PC-9 (cell line): Measurements from ENCODE around the gene DNAJC2. TPM values are rescaled to one million over a fixed set of nuclear protein-coding genes. Genes with fewer than 3 reads are reported as not detected.
"Not testable (repeated sequence)": the region's sequence is repeated elsewhere in the genome, so short reads cannot be mapped to it uniquely, and the experiment has no call there.

ENCODE experiments used
- BruUV-seq: library from RNA; stranded (reverse); fragments of 400-500 nt; replicated peaks from 2 replicates; lab custom pipeline; 2021; lab: Mats Ljungman, UMichigan
- CTCF ChIA-PET: fragments of 300-600 bp; sonication (Branson Sonifier 250); formaldehyde crosslinking; loops from one replicate; lab custom pipeline; 2022; ENCODE audit warnings: antibody characterized with exemption; lab: Charles Lee
- POLR2A ChIA-PET: fragments of 300-600 bp; sonication (Branson Sonifier 250); formaldehyde crosslinking; loops from one replicate; lab custom pipeline; 2022; ENCODE audit warnings: antibody characterized with exemption; ENCODE audit not compliant: unreplicated experiment; lab: Charles Lee
- DNase-seq, 2 experiments: peaks; one replicate each; pipeline versions ENCODE4 v3.0.0 to v3.0.0-alpha.2; 2015 to 2022; ENCODE audit warnings: mixed read lengths in 1 of 2
- H2AFZ ChIP-seq: fragments of 200-600 bp; sonication (generic); 2 replicates; pipeline ENCODE4 v1.8.1; 2017; ENCODE audit warnings: antibody characterized with exemption
- H3F3A ChIP-seq: fragments of 200-600 bp; sonication (generic); 2 replicates; pipeline ENCODE4 v1.8.1; 2017; ENCODE audit warnings: antibody characterized with exemption, mild to moderate bottlenecking, low read depth; ENCODE audit not compliant: insufficient read depth
- H3K27ac ChIP-seq: fragments of 200-600 bp; sonication (generic); 2 replicates; pipeline ENCODE4 v1.6.1; 2016; ENCODE audit warnings: mixed run types
- H3K27me3 ChIP-seq: fragments of 200-600 bp; sonication (generic); 2 replicates; pipeline ENCODE4 v1.6.1; 2016; ENCODE audit warnings: low read depth, mixed run types; ENCODE audit not compliant: insufficient read depth
- H3K36me3 ChIP-seq: fragments of 200-600 bp; sonication (generic); 2 replicates; pipeline ENCODE4 v1.6.1; 2016; ENCODE audit warnings: low read depth, mixed run types
- H3K4me1 ChIP-seq: fragments of 200-600 bp; sonication (generic); replicated peaks from 2 replicates; pipeline ENCODE4 v1.6.1; 2016; ENCODE audit warnings: mixed run types; ENCODE audit not compliant: insufficient read depth
- H3K4me2 ChIP-seq: fragments of 200-600 bp; sonication (generic); 2 replicates; pipeline ENCODE4 v1.6.1; 2017; ENCODE audit warnings: mixed run types
- H3K4me3 ChIP-seq: fragments of 200-600 bp; sonication (generic); 2 replicates; pipeline ENCODE4 v1.6.1; 2016; ENCODE audit warnings: mixed run types
- H3K79me2 ChIP-seq: fragments of 200-600 bp; sonication (generic); 2 replicates; pipeline ENCODE4 v1.6.1; 2017; ENCODE audit warnings: low read depth, mixed run types
- H3K9me2 ChIP-seq: fragments of 200-600 bp; sonication (generic); 2 replicates; pipeline ENCODE4 v1.8.1; 2017; ENCODE audit warnings: mild to moderate bottlenecking; ENCODE audit not compliant: insufficient read depth
- H3K9me3 ChIP-seq: fragments of 200-600 bp; sonication (generic); 2 replicates; pipeline ENCODE4 v1.8.1; 2016; ENCODE audit warnings: low read depth; ENCODE audit not compliant: insufficient read depth
- H4K20me1 ChIP-seq: fragments of 200-600 bp; sonication (generic); 2 replicates; pipeline ENCODE4 v1.8.1; 2017; ENCODE audit not compliant: insufficient read depth
- intact Hi-C: fragments of 100-400 bp; cut with micrococcal nuclease; formaldehyde crosslinking; loops from one replicate; pipeline ENCODE4 v1.10.0; 2022; ENCODE audit not compliant: unreplicated experiment
- total RNA-seq: library from RNA; stranded (reverse); gene quantifications from 2 replicates; pipeline ENCODE4 v1.2.3, GENCODE V29; 2021

Gene DNAJC2
- total RNA-seq, 1 experiment from 2014 or later: 37.8 TPM

DNA sequence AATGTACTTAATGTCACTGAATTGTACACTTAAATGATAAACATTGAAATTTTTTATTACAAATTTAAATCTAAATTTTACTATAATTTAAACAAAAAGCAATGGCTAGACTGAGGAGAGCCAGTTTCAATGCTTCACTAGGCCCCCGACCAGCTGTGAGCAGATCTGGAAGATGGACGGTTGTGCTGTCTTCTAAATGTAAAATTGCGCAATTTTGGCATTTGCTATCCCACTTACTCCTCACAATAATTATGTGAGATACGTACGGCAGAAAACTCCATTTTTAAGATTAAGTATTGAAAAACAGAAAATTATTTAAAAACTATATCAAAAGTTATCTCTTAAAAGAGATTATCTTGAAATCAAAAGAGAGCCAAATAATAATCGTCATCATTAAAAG, 71.2 kb downstream of the DNAJC2 start:
- POLR2A ChIA-PET, H3K9me2 ChIP-seq, H3K9me3 ChIP-seq, DNase-seq, H3F3A ChIP-seq, H3K4me2 ChIP-seq, H3K79me2 ChIP-seq, CTCF ChIA-PET, H3K4me1 ChIP-seq, H3K4me3 ChIP-seq, intact Hi-C loops, H4K20me1 ChIP-seq, BruUV-seq, H3K36me3 ChIP-seq, H3K27ac ChIP-seq, H3K27me3 ChIP-seq, H2AFZ ChIP-seq: not testable (repeated sequence)

GRCh38 chr7:103266229-103266628, 78.3 kb downstream of the DNAJC2 start:
- H3K4me1 ChIP-seq, H3K9me2 ChIP-seq, H2AFZ ChIP-seq, H3K79me2 ChIP-seq, POLR2A ChIA-PET, BruUV-seq, CTCF ChIA-PET, intact Hi-C loops, H3K9me3 ChIP-seq, H3F3A ChIP-seq, H3K4me3 ChIP-seq, H3K4me2 ChIP-seq, H3K36me3 ChIP-seq, H3K27ac ChIP-seq, H3K27me3 ChIP-seq, DNase-seq, H4K20me1 ChIP-seq: not testable (repeated sequence)

GRCh38 chr7:103264054-103264453, 80.5 kb downstream of the DNAJC2 start:
- H3K4me2 ChIP-seq, DNase-seq, H4K20me1 ChIP-seq, H3F3A ChIP-seq, H3K79me2 ChIP-seq, H2AFZ ChIP-seq, POLR2A ChIA-PET, BruUV-seq, H3K27me3 ChIP-seq, CTCF ChIA-PET, H3K36me3 ChIP-seq, H3K27ac ChIP-seq, H3K9me2 ChIP-seq, intact Hi-C loops, H3K4me3 ChIP-seq, H3K4me1 ChIP-seq, H3K9me3 ChIP-seq: not testable (repeated sequence)

Other genes with a start within 250 kb of the DNAJC2 start
- gene NAPEPLD, start 195.7 kb downstream of the DNAJC2 start, total RNA-seq: 22.6 TPM in 2 replicates
- gene PMPCB, start 47.3 kb downstream of the DNAJC2 start, total RNA-seq: 72.2 and 78.1 TPM in 2 replicates
- gene PSMC2, start 2.9 kb upstream of the DNAJC2 start, total RNA-seq: 138 and 196 TPM in 2 replicates
- gene SLC26A5, start 101.4 kb upstream of the DNAJC2 start, total RNA-seq: not detected in 2 replicates